Endometrial microvascular endothelial cells (primary cell): ENCODE data around the gene UNC119. TPM values are rescaled to one million over a fixed set of nuclear protein-coding genes. Genes with fewer than 3 reads are reported as not detected.
"Not testable (repeated sequence)": the region's sequence is repeated elsewhere in the genome, so short reads cannot be mapped to it uniquely, and the experiment has no call there.

ENCODE experiments used
- in situ Hi-C: cut with HindIII; loops from 2 replicates; pipeline ENCODE4 v1.10.0; 2017; ENCODE audit warnings: low sequenced_read_pairs, low pct_unique_long_range_greater_than_20kb; ENCODE audit errors: inconsistent ontology term
- total RNA-seq: library from RNA; depleted of rRNA; stranded (reverse); fragments of >200 nt; gene quantifications from one replicate; pipeline ENCODE4 v1.2.3, GENCODE V29; 2015; ENCODE audit errors: inconsistent ontology term

Gene UNC119
- total RNA-seq, result 28.7 TPM

DNA sequence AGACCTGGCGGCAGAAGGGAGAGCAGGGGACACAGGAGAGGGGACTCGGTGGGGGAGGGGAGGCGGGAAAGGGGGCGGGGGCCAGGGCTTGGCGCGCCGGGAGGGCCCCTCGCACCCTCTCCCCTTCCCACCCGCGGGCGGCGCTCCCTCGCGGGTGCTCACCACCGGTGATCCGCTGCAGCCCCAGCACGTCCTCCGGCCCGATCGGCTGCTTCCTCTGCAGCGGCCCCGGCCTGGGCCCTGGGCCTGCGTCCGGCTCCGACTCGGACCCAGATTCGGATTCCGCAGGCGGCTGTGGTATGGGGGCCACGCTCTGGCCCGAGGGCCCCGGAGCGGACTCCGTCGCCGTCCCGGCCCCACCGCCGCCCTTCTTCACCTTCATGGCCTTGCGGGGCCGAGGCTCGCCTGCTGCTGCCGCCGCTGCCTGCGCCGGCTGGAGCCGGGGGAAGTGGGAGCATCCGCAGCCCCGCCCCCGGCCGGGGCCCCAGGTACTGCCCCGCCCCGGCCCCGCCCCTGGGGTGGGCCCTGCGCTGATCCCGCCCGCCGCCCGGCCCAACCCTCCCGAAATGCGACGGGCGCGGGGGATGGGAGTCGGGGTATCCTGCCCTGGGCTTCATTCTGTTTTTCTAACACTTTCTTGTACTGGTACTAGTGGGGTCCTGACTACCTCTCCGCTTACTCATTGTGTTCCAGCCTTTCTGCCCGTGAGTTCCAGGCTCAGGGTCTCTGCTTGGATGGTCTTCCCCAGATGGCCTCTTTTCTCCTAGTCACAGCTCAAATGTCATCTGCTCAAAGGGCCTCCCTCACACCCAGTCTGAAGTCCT is at the start of gene UNC119:
Gene UNC119 (minus strand): TSS at position 449 of the 824 bp plus-strand sequence. CDS start 67 bp downstream, at position 382.
- in situ Hi-C loops, result no loop called here

DNA sequence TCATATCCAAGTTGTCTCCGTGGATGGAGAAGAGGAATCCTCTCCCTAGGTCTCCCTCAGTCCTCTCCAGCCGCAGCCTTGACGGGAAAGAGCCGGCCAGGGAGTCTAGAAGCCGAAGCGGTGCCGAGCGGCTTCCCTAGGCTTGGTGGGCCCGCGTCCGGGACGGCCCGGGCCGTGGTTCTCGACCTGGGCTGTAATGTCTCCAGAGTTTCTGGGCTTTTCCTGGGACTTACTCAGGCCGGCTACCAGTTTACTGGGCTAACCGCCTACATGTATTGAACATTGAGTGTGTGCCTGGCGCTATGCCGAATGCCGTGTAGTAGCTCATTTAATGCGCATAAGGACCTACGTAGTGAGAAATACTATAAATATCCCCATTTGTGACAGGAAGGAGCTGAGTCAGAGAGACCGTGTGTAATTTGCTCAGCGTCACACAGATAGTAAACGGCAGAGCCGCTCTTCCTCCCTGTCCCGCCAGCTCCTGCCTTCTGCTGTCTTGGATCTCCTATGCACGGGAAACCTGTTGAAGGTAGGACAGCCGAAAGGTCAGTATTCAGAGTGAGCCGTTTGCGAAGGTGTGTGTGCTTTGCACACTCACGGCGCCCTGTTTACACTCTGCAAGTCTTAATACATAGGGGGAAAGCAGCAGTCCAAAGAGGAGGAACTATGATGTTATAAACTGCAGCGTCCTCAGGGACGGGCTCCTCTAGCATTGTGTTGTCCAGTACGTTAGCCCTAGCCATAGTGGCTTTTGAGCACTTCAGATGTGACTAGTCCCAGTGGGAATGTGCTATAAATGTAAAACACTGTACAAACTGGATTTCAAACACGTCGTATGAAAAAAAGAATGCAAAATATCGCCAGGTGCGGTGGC is 47.1 kb upstream of the UNC119 start:
- in situ Hi-C loops, result no loop called here

DNA sequence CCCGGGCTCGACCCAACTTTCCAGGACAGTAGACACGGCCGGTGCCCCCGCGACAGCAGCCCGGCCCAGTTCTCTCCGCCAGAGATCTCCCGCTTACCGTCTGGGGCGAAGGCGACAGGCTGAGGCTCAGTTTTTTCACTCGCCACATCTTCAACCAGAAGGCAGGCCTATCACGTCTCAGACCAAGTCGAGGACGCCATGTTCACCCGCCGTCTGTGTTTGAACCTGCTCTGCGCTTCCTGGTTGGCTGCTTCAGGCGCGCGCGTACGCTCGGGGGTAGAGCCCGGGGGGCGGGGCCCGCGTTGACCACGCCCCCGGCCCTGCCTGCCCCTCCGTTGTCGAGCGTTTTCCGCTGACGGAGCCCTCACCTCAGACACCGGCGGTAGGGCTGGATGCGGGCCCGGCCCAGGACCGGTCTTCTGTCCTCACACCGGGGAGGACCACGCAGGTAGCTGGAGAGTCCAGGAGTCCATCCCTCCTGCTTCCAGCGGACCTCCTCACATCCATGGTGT is 46.4 kb upstream of the UNC119 start, which contains the start of gene SPAG5:
Gene SPAG5 (minus strand): TSS at position 227 of the 512 bp plus-strand sequence. CDS start 79 bp downstream, at position 148.
- in situ Hi-C loops, result no loop called here

DNA sequence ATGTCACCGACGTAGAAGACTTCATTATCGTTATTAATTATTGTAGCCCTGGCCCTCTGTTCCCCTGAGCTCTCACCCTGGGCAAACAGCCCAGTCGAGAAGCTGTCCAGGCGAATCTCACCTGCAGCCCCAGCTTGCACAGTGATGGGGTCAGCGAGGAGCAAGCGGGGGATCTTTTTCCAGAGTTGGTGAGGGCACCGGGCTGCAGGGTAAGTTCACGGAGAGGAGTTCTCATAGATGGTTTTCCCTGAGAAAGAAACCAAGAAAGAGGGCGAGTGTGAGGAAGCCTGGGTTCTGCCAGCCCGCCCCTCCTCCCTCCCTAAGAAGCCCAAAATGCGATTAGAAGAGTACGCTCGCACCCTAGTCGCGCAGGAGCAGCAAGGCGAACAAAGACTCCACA is 46.0 kb upstream of the UNC119 start:
- in situ Hi-C loops, result no loop called here

DNA sequence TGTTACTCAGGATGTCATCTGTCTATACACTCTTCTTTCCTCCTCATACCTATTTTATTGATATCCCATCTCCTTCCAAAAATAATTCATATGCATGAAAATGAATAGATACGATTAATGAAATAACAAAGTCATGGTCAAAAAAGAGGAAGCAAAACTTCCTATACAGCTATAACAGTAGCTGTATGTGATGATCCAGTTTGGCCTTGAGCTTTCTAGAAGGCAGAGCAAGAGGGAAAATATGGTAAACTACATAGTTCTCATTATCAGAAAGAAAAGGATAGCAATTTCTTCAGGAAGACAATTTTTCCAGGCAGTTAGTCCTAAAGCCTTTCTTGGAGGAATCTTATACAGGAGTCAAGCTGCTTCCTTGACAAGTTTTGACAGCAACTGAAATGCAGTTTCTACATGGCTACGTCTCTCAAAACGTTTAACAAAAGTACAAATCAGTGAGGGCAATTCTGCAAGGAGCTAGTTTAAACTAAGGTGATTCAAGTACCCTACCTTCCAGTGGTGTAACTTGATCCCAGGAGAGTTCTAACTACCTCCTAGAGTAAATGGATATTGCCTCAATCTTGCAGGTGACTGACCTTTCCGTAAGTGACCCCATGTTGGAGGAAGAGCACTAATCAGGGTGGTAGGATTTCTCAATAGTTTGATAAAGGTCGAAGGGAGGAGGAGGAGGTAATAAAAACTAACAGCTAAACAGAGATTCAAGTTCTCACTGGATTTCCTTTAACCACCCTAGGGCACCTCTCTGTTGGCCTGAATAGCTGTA is 45.4 kb upstream of the UNC119 start:
- in situ Hi-C loops, result no loop called here

DNA sequence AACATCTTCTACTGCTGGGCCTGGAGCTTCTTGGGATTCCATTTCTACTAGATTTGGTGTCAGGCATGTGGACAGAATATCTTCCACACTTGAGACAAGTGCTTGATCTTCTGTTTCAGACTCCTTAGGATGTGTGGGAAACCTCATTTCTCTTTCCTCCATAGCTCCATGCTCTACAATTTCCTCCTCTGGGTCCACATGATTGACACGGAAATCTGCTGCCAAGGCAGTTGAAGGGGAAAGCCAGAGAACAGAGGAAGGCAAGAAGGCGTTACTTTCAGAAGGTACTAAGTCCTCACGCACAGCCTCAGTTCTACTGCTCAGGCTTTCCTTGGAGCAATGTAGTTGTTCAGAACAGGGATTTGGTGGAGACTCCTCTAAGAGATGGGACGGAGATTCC is 39.8 kb upstream of the UNC119 start:
- in situ Hi-C loops, result no loop called here

DNA sequence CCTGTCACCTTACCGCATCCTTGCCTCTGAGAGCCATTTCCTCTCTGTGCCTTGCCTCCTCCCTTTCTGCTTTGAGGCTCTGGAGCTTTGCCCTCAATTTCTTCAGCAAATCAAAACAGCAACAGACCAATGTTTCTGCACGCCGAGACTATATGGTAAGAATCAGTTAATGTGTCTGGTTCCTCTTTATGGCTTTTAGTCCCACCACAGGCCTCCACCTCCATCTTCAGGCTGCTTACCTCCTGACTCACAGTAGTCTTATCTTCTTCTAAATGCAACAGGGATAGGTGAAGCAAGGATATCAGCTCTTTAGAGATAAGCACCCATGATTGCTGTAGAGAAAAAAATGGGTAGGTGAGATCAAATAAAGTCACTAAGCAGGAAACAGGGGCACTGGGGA is 33.4 kb upstream of the UNC119 start:
- in situ Hi-C loops, result no loop called here

DNA sequence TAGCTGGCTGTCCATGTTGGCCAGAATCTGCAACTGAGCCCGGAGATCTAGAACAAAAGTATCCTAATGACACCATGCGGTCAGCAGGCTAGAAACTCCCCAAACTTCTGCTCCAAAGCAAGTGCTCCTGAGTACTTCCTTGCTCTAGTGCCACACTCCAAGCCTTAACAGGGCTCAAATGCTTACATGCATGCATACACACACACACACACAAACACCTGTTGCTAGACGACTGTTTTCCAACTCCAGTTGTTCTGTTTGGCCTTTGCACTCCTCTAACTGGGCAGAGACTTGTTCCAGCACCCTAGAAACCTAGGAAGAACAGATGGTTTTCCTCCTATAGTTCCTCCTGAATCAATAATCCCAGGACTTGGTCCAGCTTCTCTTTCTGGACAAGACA is 32.0 kb upstream of the UNC119 start:
- in situ Hi-C loops, result no loop called here

DNA sequence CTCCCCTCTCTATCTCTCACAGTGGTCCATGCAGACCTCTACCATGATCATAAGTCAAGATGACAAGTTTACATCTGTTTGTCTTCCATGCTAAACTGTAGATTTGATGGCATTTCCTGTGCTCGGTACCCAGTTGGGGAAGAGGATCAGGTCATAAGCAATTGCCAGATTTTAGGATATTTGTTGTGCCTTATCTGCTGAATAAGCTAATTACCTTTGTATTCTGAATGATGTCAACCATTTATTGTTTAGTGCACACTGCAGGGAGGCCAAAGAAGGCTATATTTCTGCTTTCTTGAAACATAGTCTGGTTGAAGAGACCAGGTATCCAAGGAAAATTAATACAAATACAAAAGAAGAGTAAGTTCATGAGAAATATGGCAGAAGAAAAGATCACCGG is 30.1 kb upstream of the UNC119 start:
- in situ Hi-C loops, result no loop called here

DNA sequence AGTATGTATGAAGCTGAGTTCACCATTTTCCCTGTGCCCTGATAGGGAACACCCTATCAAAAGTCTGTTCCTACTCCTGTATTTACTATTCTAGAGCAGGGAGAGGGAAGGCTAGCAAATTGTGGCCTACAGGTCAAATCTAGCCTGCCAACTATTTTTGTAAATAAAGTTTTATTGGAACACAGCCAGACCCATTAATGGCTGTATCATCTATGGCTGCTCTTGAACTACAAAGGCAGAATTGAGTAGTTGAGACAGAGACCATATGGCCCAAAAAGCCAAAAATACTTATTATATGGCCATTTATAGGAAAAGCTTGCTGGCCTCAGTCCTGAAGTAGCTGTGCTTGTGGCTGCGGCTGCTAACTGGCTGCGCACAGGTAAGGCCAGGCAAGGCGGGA is 28.5 kb upstream of the UNC119 start:
- in situ Hi-C loops, result no loop called here

DNA sequence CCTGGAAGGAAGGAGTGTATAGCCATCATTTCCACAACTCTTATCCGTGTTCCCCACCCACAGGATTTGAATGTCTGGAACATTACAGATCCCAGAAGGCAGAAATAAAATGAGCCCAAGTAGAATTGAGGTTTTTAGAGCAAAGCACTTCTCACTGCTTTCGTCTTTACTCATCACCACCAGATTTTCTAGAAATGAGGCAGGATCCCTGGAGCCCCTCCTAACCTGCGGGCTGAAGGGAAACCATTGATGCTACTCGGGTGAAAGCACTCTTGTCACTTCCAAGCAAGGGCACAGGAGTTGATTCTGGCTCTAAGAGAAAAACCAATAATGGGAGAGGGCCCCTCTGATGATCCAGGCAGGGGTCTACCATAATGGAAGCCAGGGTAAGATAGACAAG is 27.1 kb upstream of the UNC119 start:
- in situ Hi-C loops, result no loop called here

DNA sequence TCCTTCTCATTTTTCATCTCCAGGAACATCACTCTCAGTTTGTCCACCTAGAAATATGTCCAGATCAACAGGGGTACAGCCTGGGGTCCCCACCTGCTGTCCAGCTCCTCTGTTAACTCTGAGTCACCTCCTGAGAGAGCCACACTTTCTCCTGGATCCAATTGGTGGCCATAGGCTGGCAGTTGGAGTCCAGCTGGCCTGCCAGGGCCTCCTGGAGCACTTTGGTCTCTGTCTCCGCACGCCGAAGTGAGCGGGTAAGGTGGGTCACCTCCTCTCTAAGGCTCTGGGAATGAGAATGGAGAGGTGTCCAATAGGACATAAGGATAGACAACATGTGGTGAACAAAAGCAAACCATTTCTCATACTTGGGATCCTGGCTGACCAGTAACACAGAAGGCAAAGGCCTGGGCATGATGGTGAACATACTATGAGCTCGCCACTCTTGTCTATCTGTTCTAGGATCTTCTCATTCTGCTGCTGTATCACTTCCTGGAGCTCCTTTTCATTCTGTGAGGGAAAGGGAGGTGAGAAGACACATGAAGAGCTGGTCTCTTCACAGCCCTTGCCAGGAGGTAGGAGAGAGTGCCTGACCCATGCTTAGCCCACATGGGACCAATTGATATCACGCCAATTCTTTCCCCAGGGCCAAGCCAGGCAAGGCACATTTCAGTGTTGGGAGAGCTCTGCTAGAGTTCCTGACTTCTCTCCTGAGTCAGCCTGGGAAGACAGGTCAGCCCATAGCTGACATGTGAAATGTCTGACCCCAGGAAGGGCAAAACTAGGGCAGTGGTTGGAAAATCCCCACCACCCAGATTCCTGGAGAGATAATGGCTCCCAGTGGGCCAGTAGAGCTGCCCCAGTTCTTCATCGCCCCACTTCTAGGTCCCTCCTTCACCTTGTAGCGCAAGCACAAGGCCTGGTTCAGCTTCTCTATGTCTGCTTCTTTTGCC is 26.1 kb upstream of the UNC119 start:
- in situ Hi-C loops, result no loop called here

DNA sequence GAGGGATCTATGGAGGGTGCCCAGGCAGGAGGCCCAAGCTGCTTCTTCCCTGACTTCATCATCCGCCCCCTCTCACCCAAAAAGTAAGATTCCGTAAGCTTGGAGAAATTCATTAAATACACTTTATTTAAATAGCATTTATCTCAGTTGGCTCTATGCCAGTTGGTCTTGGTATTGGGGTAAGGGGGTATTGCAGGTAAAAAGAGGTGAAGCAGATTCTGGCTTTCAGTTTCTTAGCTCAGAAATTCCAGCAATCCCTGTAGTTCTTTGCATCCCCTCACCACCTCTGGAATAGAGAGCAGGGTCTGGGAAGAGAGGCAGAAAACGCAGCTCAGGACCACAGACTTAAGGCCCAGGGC is 25.0 kb upstream of the UNC119 start:
- in situ Hi-C loops, result no loop called here

DNA sequence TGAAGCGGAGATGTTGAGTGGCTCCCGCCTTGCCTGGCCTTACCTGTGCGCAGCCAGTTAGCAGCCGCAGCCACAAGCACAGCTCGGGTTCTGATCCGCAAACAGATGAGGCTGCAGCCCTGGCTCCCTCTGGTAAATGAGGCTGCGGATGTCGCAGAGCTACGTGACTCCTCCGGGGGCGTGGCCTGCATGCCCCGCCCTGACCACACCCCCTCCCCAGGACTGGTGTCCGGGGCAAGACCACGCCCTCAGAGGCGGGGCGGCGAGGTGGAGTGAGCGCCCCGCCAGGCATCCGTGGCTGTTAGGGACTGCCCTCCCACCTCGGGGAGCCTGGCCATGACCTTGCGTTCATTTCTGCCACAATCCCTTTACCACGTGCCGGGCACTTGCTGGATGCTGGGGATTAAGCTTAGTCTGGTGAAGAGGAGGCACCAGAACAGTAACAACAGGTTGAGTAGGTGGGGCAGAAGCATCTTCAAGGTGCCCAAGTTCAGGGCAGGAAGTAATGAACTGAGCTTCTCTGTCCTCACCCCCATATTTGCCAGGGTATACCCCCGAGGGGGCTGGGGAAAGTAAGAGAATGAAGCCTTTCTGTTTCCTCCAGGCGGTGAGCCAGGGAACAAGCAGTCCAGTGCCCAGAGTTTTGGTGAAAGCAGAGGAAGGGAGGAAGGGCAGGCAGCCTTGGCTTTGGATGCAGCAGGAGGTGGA is 24.5 kb upstream of the UNC119 start, which contains the start of gene ALDOC:
Gene ALDOC (minus strand): TSS at position 138 of the 708 bp plus-strand sequence. CDS start 1,363 bp downstream, outside the sequence.
- in situ Hi-C loops, result no loop called here

DNA sequence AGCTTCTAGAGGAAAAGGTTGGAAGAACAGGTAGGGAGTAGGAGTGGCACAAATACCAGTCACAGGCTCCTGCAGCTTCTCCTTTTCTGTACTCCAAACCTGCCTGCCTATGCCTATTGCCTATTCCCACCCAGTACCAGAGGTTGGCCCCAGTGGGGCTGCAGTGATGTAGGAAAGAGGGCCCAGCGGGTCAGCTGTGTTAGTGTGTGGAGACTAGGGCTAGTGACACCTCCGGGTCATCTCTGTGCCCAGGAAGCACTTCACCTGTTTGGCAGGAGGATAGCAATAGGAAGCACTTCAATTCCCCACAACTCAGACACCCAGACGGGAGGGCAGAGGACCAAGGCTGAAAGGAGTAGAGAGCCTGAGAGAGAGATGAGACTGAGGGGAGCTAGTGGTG is 23.6 kb upstream of the UNC119 start:
- in situ Hi-C loops, result not testable (repeated sequence)

DNA sequence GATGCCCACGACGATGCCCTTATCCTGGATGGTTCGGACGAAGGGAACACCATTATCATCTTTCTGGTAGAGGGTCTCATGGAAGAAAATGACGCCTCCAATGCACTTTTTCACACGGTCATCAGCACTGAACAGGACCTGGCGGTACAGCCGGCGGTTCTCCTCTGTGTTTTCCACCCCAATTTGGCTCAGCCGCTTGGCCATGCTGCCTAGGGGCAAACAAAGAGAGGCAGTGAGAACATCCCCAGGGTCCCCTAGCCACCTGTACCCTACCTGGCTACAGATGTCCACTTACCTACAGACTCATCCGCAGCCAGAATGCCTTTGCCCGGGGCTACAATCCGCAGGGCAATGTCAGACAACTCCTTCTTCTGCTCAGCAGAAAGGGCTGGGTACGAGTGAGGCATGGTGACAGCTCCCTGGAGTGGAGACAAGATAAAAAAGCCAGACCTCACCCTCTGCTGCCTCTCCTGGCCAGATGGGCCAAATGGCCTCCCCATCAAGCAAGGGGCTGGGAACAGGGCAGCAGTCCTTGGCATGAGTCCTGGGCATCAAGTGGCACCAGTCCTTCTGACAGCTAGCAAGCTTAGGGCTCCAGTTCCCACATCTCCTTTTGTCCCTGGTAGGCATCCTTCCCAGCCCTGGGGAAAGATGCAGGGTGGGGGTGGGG is 22.8 kb upstream of the UNC119 start:
- in situ Hi-C loops, result no loop called here

DNA sequence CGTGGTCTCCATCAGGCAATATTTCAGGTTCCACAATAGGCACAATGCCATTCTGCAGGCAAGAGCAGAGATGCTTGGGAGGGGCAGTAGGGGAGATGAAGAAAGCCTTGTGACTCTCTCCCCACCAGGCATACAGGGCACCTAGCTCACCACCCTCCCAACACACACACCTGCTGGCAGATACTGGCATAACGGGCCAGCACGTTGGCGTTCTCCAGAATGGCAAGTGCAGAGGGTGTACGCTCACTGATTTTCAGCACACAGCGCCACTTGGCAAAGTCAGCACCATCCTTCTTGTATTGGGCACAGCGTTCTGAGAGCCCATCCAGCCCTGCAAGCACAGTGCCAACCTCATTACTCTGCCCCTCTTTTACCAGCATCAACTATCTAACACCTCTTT is 22.1 kb upstream of the UNC119 start:
- in situ Hi-C loops, result no loop called here
